ENCODE measurements around the gene CACNA1F. TPM values are rescaled to one million over a fixed set of nuclear protein-coding genes. Genes with fewer than 3 reads are reported as not detected.

The CACNA1F gene
- total and polyA plus RNA-seq, 10 of the 15 experiments (the other 5 are each of a cell fraction or from before 2014, with no cell fraction given): 0.01 to 0.32 (median 0.05) TPM; not detected in 5

GRCh38 chrX:49202022-49202421 lies 31.1 kb downstream of the CACNA1F start:
- in situ Hi-C loops (cut with MboI) (no loop called here), intact Hi-C loops (cut with micrococcal nuclease; ENCODE audit: unreplicated experiment) (no loop called here)
- SMC1A ChIA-PET (ENCODE audit: uncharacterized antibody, unreplicated experiment): no interaction called here
- 45% methylated on average over 2 of the region's 2 CpGs for WGBS (ENCODE audit: insufficient coverage, insufficient replicate concordance, low lambda C conversion rate, missing lambda C conversion rate)
- FAIRE-seq (no peak), ATAC-seq (no peak), DNase-seq (ENCODE audit: low read depth, low spot score) (no peak)
- no peaks in the 10 kb centered on the region for H3K36me3 ChIP-seq (ENCODE audit: control insufficient read depth in 2 of 2, insufficient read depth in 2 of 2, low read length in 1 of 2)
- TF ChIP-seq MTA3 (IDR thresholded peaks at IDR 0.05; ENCODE audit: borderline replicate concordance, low read length) (no peak), RBBP5 (conservative IDR thresholded peaks at IDR 0.05) (no peak), SMAD1 (IDR thresholded peaks at IDR 0.05; ENCODE audit: low read depth, partially characterized antibody) (no peak), HDGF (IDR thresholded peaks at IDR 0.05) (no peak), CEBPB (IDR thresholded peaks at IDR 0.05; ENCODE audit: borderline replicate concordance in 1 of 2, low read depth in 2 of 2, low read length in 2 of 2) (no peak), USF2 (IDR thresholded peaks at IDR 0.05; ENCODE audit: borderline replicate concordance, low read depth, low read length) (no peak), ZBTB4 (CRISPR knock-in tag; IDR thresholded peaks at IDR 0.05) (no peak)
- H4K20me1 ChIP-seq (ENCODE audit: control insufficient read depth, insufficient read depth): no peaks in the 10 kb centered on the region
- no TSS peak for BruUV-seq (replicated peaks)
- H3K9me3 ChIP-seq (replicated peaks; ENCODE audit: control insufficient read depth, insufficient read depth, low read length): no peaks in the 10 kb centered on the region
- no peak overlapping the region for H3K4me3 ChIP-seq
- H3K27me3 ChIP-seq (replicated peaks in 1 of 2; ENCODE audit: control insufficient read depth in 2 of 2, insufficient read depth in 2 of 2, low read length in 1 of 2): no peaks in the 10 kb centered on the region
- H3K27ac ChIP-seq (ENCODE audit: control insufficient read depth, insufficient read depth): no peak overlapping the region
- H3K79me2 ChIP-seq (ENCODE audit: control insufficient read depth, insufficient read depth, low read length): no peaks in the 10 kb centered on the region
- H3K4me2 ChIP-seq (ENCODE audit: control insufficient read depth, insufficient read depth): no peak overlapping the region
- no peak overlapping the region for H3K9ac ChIP-seq (ENCODE audit: control insufficient read depth, insufficient read depth, low read length)
- no peaks in the 10 kb centered on the region for H3K4me1 ChIP-seq (ENCODE audit: control insufficient read depth, insufficient read depth, low read length)
- POLR2A ChIA-PET: interaction anchor here (0.6 kb wide), 1 partner anchor 338 kb away, joined by 3 read pairs; no protein-coding TSS in a partner anchor
- CTCF ChIA-PET: interaction anchor here (1.7 kb wide), 1 partner anchor 10 kb away, joined by 4 read pairs; no protein-coding TSS in a partner anchor
- RAD21 ChIA-PET (ENCODE audit: unreplicated experiment): interaction anchor here (0.6 kb wide), 1 partner anchor 1829 kb away, joined by 3 read pairs; no protein-coding TSS in a partner anchor
- no peak overlapping the region for H2AFZ ChIP-seq (ENCODE audit: control insufficient read depth, low read depth, low read length)

All from GM12878 (cell line).